ENCODE data around the gene EIPR1.

The EIPR1 gene

DNA sequence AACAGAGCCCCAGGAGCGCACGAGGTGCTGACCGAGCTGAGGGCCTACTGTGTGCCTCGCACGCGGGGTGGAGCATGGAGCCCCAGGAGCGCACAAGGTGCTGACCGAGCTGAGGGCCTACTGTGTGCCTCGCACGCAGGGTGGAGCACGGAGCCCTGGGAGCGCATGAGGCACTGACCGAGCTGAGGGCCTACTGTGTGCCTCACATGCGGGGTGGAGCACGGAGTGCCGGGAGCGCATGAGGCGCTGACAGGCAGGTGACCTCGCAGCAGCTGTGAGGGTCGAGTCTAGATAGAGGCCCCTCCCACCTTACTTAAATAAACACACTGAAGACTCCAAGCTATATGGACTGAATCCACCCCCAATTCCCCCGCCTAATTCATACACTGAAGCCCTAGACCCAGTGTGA is 60.3 kb downstream of the EIPR1 start:
- Histone ChIP-seq H3K27me3 (ENCODE audit: insufficient read depth, low read length, poor library complexity) (no peaks in the 10 kb centered on the region), H2AK5ac (ENCODE audit: low read length) (no peak overlapping the region), H3K79me1 (ENCODE audit: low read length) (peaks cover 9% of the 10 kb centered on the region), H3K56ac (ENCODE audit: low read length) (no peak overlapping the region), H2BK15ac (replicated peaks; ENCODE audit: low read depth) (no peak overlapping the region), H3K36me3 (ENCODE audit: control insufficient read depth, insufficient read depth, low read length) (no peaks in the 10 kb centered on the region), H4K5ac (ENCODE audit: low read length) (no peak overlapping the region), H3K4me2 (ENCODE audit: low read length) (no peak overlapping the region), H2BK5ac (ENCODE audit: low read length) (no peak overlapping the region), H3K79me2 (ENCODE audit: control insufficient read depth, insufficient read depth, low read length) (no peaks in the 10 kb centered on the region), H3K4me1 (ENCODE audit: control insufficient read depth, low read depth, low read length) (no peaks in the 10 kb centered on the region), H3K9ac (ENCODE audit: low read length) (no peak overlapping the region), H4K8ac (ENCODE audit: low read depth, low read length) (no peak overlapping the region), H3K23ac (ENCODE audit: low read length) (no peak overlapping the region), H3K18ac (ENCODE audit: low read length) (no peak overlapping the region), H3K4ac (ENCODE audit: low read depth, low read length) (no peak overlapping the region), H2BK120ac (ENCODE audit: low read depth, low read length) (no peak overlapping the region), H3K4me3 (ENCODE audit: low read length) (no peak overlapping the region), H3K27ac (ENCODE audit: low read depth, low read length) (no peak overlapping the region)
- DNase-seq = no peak
- no CpG with 5 or more reads among the region's 21 CpGs for WGBS (ENCODE audit: extremely low coverage, insufficient coverage, low lambda C conversion rate)

DNA sequence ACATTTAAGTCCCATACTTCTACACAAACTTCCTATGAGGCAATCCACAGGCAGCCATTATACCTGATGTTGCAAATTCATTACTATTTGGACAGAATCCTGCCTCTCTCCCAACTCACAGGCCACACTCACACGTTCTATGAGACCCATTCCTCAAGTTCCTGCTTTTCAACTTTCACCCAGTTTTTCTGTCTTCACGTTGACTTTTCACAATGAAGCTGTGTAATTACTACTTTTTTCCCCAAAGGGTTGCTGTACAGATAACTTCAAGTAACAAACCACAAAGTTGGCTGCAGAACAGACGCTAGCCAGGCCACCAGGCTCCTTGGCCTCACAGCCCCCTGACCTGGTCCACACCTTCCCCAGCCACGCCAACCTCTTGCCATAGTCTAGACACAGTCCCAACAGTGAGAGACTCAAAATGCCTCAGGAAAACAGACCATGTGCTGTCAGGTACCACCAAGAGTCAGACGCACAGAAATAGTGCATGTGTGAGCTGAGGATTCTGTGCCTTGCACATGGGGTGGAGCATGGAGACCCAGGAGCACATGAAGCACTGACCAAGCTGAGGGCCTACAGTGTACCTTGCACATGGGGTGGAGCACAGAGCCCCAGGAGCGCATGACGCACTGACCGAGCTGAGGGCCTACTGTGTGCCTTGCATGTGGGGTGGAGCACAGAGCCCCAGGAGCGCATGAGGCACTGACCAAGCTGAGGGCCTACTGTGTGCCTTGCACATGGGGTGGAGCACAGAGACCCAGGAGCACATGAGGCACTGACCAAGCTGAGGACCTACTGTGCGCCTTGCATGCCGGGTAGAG is 61.0 kb downstream of the EIPR1 start:
- H4K8ac ChIP-seq (ENCODE audit: low read depth, low read length) = no peak overlapping the region
- H3K4me2 ChIP-seq (ENCODE audit: low read length) = no peak overlapping the region
- no peaks in the 10 kb centered on the region for H3K36me3 ChIP-seq (ENCODE audit: control insufficient read depth, insufficient read depth, low read length)
- H3K27me3 ChIP-seq (ENCODE audit: insufficient read depth, low read length, poor library complexity) = no peaks in the 10 kb centered on the region
- no peak for DNase-seq
- H3K4ac ChIP-seq (ENCODE audit: low read depth, low read length) = no peak overlapping the region
- no peak overlapping the region for H3K56ac ChIP-seq (ENCODE audit: low read length)
- no peak overlapping the region for H3K18ac ChIP-seq (ENCODE audit: low read length)
- no peak overlapping the region for H2BK120ac ChIP-seq (ENCODE audit: low read depth, low read length)
- peaks cover 9% of the 10 kb centered on the region for H3K79me1 ChIP-seq (ENCODE audit: low read length)
- no peak overlapping the region for H2AK5ac ChIP-seq (ENCODE audit: low read length)
- WGBS (ENCODE audit: extremely low coverage, insufficient coverage, low lambda C conversion rate) = no CpG with 5 or more reads among the region's 11 CpGs
- no peak overlapping the region for H4K5ac ChIP-seq (ENCODE audit: low read length)
- no peak overlapping the region for H3K23ac ChIP-seq (ENCODE audit: low read length)
- no peak overlapping the region for H3K4me3 ChIP-seq (ENCODE audit: low read length)
- H2BK15ac ChIP-seq (replicated peaks; ENCODE audit: low read depth) = no peak overlapping the region
- H3K79me2 ChIP-seq (ENCODE audit: control insufficient read depth, insufficient read depth, low read length) = no peaks in the 10 kb centered on the region
- H3K9ac ChIP-seq (ENCODE audit: low read length) = no peak overlapping the region
- no peaks in the 10 kb centered on the region for H3K4me1 ChIP-seq (ENCODE audit: control insufficient read depth, low read depth, low read length)
- H3K27ac ChIP-seq (ENCODE audit: low read depth, low read length) = no peak overlapping the region
- H2BK5ac ChIP-seq (ENCODE audit: low read length) = no peak overlapping the region

DNA sequence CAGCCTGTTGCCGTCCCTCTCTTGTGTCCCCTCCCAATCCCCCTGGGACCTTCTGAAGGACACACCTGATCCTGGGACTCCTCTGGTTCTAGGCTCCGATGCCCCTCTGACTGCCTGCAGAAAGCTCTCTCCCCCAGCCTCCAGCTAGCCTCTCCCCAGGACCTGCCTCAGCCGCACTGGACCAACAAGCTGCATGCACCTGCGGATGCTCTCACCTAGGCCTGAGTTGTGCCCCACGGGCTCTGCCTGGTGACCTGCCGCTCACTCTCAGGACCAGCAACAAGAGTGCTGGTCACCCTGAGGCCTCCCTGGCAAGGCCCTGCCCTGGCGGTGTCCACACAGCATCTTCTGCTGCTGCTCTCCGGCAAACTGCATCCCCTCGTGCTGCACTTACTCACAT is 63.0 kb downstream of the EIPR1 start:
- Histone ChIP-seq H2BK120ac (ENCODE audit: low read depth, low read length) (no peak overlapping the region), H3K4me2 (ENCODE audit: low read length) (no peak overlapping the region), H2BK15ac (replicated peaks; ENCODE audit: low read depth) (no peak overlapping the region), H3K27ac (ENCODE audit: low read depth, low read length) (no peak overlapping the region), H2AK5ac (ENCODE audit: low read length) (no peak overlapping the region), H3K56ac (ENCODE audit: low read length) (no peak overlapping the region), H3K36me3 (ENCODE audit: control insufficient read depth, insufficient read depth, low read length) (no peaks in the 10 kb centered on the region), H4K5ac (ENCODE audit: low read length) (no peak overlapping the region), H3K4me1 (ENCODE audit: control insufficient read depth, low read depth, low read length) (no peaks in the 10 kb centered on the region), H3K79me1 (ENCODE audit: low read length) (peaks cover 6% of the 10 kb centered on the region), H3K4me3 (ENCODE audit: low read length) (no peak overlapping the region), H2BK5ac (ENCODE audit: low read length) (no peak overlapping the region), H3K18ac (ENCODE audit: low read length) (no peak overlapping the region), H3K23ac (ENCODE audit: low read length) (no peak overlapping the region), H3K4ac (ENCODE audit: low read depth, low read length) (no peak overlapping the region), H3K79me2 (ENCODE audit: control insufficient read depth, insufficient read depth, low read length) (no peaks in the 10 kb centered on the region), H4K8ac (ENCODE audit: low read depth, low read length) (no peak overlapping the region), H3K9ac (ENCODE audit: low read length) (no peak overlapping the region), H3K27me3 (ENCODE audit: insufficient read depth, low read length, poor library complexity) (no peaks in the 10 kb centered on the region)
- no peak for DNase-seq
- no CpG with 5 or more reads among the region's 9 CpGs for WGBS (ENCODE audit: extremely low coverage, insufficient coverage, low lambda C conversion rate)

DNA sequence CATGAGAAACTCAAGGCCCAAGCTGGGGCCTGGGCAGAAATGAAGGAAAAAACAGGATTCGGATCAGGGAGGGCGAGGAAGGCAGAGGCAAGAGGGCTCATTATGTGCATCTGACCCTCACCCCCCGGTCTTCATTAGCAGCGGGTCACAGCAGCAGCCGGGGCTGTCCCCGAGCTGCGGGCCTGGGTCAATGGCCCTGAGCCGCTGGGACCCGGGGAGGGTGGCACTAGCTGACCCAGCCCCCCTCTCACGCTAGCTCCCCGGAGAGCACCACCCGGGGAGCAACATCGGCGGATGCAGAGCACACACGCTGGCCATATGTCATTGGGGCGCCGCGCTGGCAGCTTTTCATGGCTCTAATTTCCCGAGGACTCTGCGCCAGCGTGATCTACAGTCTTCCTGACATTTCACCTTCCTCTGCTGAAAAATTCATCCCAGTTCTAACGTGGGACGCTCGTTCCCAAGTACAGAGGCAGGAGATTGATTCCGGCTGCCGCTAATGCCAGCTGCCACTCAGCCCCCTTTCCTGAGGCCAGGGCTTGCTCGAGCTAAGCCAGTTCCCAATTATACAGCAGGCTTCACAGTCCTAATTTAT is 63.7 kb downstream of the EIPR1 start:
- H3K56ac ChIP-seq (ENCODE audit: low read length) = no peak overlapping the region
- no peak overlapping the region for H3K9ac ChIP-seq (ENCODE audit: low read length)
- WGBS (ENCODE audit: extremely low coverage, insufficient coverage, low lambda C conversion rate) = no CpG with 5 or more reads among the region's 27 CpGs
- no peak overlapping the region for H4K5ac ChIP-seq (ENCODE audit: low read length)
- H4K8ac ChIP-seq (ENCODE audit: low read depth, low read length) = no peak overlapping the region
- H3K79me2 ChIP-seq (ENCODE audit: control insufficient read depth, insufficient read depth, low read length) = no peaks in the 10 kb centered on the region
- no peak overlapping the region for H2AK5ac ChIP-seq (ENCODE audit: low read length)
- no peak overlapping the region for H2BK15ac ChIP-seq (replicated peaks; ENCODE audit: low read depth)
- no peaks in the 10 kb centered on the region for H3K4me1 ChIP-seq (ENCODE audit: control insufficient read depth, low read depth, low read length)
- no peak overlapping the region for H2BK120ac ChIP-seq (ENCODE audit: low read depth, low read length)
- no peaks in the 10 kb centered on the region for H3K27me3 ChIP-seq (ENCODE audit: insufficient read depth, low read length, poor library complexity)
- H2BK5ac ChIP-seq (ENCODE audit: low read length) = no peak overlapping the region
- no peaks in the 10 kb centered on the region for H3K36me3 ChIP-seq (ENCODE audit: control insufficient read depth, insufficient read depth, low read length)
- DNase-seq = no peak
- no peak overlapping the region for H3K4ac ChIP-seq (ENCODE audit: low read depth, low read length)
- H3K79me1 ChIP-seq (ENCODE audit: low read length) = peaks cover 6% of the 10 kb centered on the region
- no peak overlapping the region for H3K23ac ChIP-seq (ENCODE audit: low read length)
- no peak overlapping the region for H3K18ac ChIP-seq (ENCODE audit: low read length)
- H3K4me2 ChIP-seq (ENCODE audit: low read length) = no peak overlapping the region
- no peak overlapping the region for H3K27ac ChIP-seq (ENCODE audit: low read depth, low read length)
- no peak overlapping the region for H3K4me3 ChIP-seq (ENCODE audit: low read length)

DNA sequence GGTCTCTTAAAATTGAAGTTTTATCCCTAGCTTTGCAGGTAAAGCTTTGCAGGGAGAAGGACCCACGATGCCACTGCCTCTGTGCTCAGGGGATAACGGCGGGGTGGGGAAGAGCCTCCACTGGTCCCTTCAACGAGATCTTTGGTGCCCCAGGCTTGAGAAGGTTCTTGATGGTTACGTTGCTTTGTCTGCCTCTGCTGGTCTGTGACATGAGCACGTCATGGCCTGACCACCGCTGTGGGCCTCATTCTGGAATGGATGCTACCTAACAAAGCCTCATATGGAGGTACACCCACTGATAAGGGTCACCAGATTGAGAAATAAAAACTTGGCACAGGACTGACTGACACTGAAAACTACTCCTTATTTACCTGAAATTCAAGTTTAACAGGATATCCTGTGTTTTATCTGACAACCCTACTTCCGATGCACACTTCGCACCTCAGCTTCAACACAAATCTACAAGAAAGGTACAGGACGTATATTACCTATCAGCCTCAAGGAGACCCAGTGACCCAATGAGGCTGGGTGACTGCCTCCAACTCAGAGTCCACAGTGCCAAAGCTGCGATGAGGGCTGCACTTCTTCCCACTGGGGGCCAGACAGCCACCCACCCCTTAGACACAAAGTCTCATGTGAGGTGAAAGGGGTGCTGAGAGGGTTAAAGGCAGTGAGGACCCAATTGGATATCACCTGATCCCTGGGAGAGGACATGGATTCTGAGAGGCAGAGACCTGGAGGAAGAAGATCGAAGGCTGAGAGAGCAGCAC is 64.9 kb downstream of the EIPR1 start:
- no peak overlapping the region for H2BK120ac ChIP-seq (ENCODE audit: low read depth, low read length)
- H3K18ac ChIP-seq (ENCODE audit: low read length) = no peak overlapping the region
- H2BK15ac ChIP-seq (replicated peaks; ENCODE audit: low read depth) = no peak overlapping the region
- H3K4me3 ChIP-seq (ENCODE audit: low read length) = no peak overlapping the region
- H3K4me2 ChIP-seq (ENCODE audit: low read length) = no peak overlapping the region
- H3K4me1 ChIP-seq (ENCODE audit: control insufficient read depth, low read depth, low read length) = no peaks in the 10 kb centered on the region
- no peak overlapping the region for H2BK5ac ChIP-seq (ENCODE audit: low read length)
- no peak overlapping the region for H3K4ac ChIP-seq (ENCODE audit: low read depth, low read length)
- no peak overlapping the region for H3K9ac ChIP-seq (ENCODE audit: low read length)
- no peak overlapping the region for H3K56ac ChIP-seq (ENCODE audit: low read length)
- no peaks in the 10 kb centered on the region for H3K79me2 ChIP-seq (ENCODE audit: control insufficient read depth, insufficient read depth, low read length)
- no CpG with 5 or more reads among the region's 12 CpGs for WGBS (ENCODE audit: extremely low coverage, insufficient coverage, low lambda C conversion rate)
- no peaks in the 10 kb centered on the region for H3K36me3 ChIP-seq (ENCODE audit: control insufficient read depth, insufficient read depth, low read length)
- no peak overlapping the region for H4K5ac ChIP-seq (ENCODE audit: low read length)
- no peak for DNase-seq
- H4K8ac ChIP-seq (ENCODE audit: low read depth, low read length) = no peak overlapping the region
- H2AK5ac ChIP-seq (ENCODE audit: low read length) = no peak overlapping the region
- no peaks in the 10 kb centered on the region for H3K27me3 ChIP-seq (ENCODE audit: insufficient read depth, low read length, poor library complexity)
- peaks cover 8% of the 10 kb centered on the region for H3K79me1 ChIP-seq (ENCODE audit: low read length)
- no peak overlapping the region for H3K23ac ChIP-seq (ENCODE audit: low read length)
- H3K27ac ChIP-seq (ENCODE audit: low read depth, low read length) = no peak overlapping the region

Measured in mesendoderm (in vitro differentiated cells).